Endothelial cell of umbilical vein (primary cell): ENCODE results near the gene LYPD5. TPM values are rescaled to one million over a fixed set of nuclear protein-coding genes. Genes with fewer than 3 reads are reported as not detected.

Experiments used
- BruUV-seq: library from RNA; stranded (reverse); fragments of 400-500 nt; replicated peaks from 2 replicates; lab custom pipeline; 2021; lab: Mats Ljungman, UMichigan
- CTCF ChIA-PET: fragments of 300-600, 350-600 bp; sonication (Branson Sonifier 250); formaldehyde crosslinking; loops from one replicate; lab custom pipeline; 2021; ENCODE audit warnings: antibody characterized with exemption, inconsistent platforms; lab: Charles Lee
- POLR2A ChIA-PET: fragments of 300-600, 350-600 bp; sonication (Branson Sonifier 250); formaldehyde crosslinking; loops from one replicate; lab custom pipeline; 2021; ENCODE audit warnings: antibody characterized with exemption, inconsistent platforms; lab: Charles Lee
- DNase-seq: peaks from one replicate; pipeline ENCODE4 v3.0.0-alpha.2; 2011; ENCODE audit warnings: low read depth, low spot score
- FAIRE-seq: peaks from 2 replicates; lab custom pipeline; 2011; peaks lifted over from hg19 to GRCh38; lab: Jason Lieb, UNC
- H2AFZ ChIP-seq: 2 replicates; pipeline ENCODE4 v1.6.0; 2012; ENCODE audit warnings: low read depth, low read length, control low read depth, inconsistent platforms
- H3K27ac ChIP-seq: 2 replicates; pipeline ENCODE4 v1.5.1; 2011; ENCODE audit warnings: low read depth, mild to moderate bottlenecking, control low read depth, low read length, moderate library complexity; ENCODE audit not compliant: insufficient read depth
- H3K27me3 ChIP-seq, 2 experiments: 2 replicates each; pipeline versions ENCODE4 v1.6.0 to v1.6.1; 2011; ENCODE audit warnings: low read length in 2 of 2, mixed read lengths in 1 of 2; ENCODE audit not compliant: control insufficient read depth in 2 of 2, insufficient read depth in 2 of 2
- H3K36me3 ChIP-seq, 2 experiments: 2 replicates in 1 of 2; 3 replicates in 1 of 2; pipeline ENCODE4 v1.5.1; 2011; ENCODE audit warnings: low read length in 2 of 2, mild to moderate bottlenecking in 1 of 2, moderate library complexity in 1 of 2; ENCODE audit not compliant: control insufficient read depth in 2 of 2, insufficient read depth in 2 of 2; ENCODE audit errors: extremely low read depth in 1 of 2
- H3K4me1 ChIP-seq: 3 replicates; pipeline ENCODE4 v1.5.1; 2011; ENCODE audit warnings: mild to moderate bottlenecking, low read length; ENCODE audit not compliant: control insufficient read depth, insufficient read depth; ENCODE audit errors: extremely low read depth
- H3K4me2 ChIP-seq: 2 replicates; pipeline ENCODE4 v1.6.1; 2011; ENCODE audit warnings: low read length, control low read depth, mixed read lengths; ENCODE audit not compliant: insufficient read depth
- H3K4me3 ChIP-seq, 3 experiments: fragments of 200-600 bp in 1 of 3; sonication (generic), shearing (Covaris generic) in 1 of 3; replicated peaks in 1 of 3; 2 replicates each; pipeline ENCODE4 v1.5.1; 2011 to 2016; ENCODE audit warnings: control low read depth in 3 of 3, low read length in 3 of 3, mild to moderate bottlenecking in 2 of 3, inconsistent platforms in 1 of 3, low read depth in 1 of 3, moderate library complexity in 1 of 3; ENCODE audit not compliant: insufficient read depth in 1 of 3
- H3K79me2 ChIP-seq: 2 replicates; pipeline ENCODE4 v1.6.0; 2012; ENCODE audit warnings: low read length, inconsistent platforms; ENCODE audit not compliant: control insufficient read depth, insufficient read depth
- H3K9ac ChIP-seq: replicated peaks from 2 replicates; pipeline ENCODE3; 2011; ENCODE audit warnings: low read length, control low read depth; ENCODE audit not compliant: insufficient read depth; ENCODE audit errors: extremely low read depth
- H3K9me1 ChIP-seq: replicated peaks from 3 replicates; pipeline ENCODE4 v1.6.0; 2011; ENCODE audit warnings: mild to moderate bottlenecking, low read length; ENCODE audit not compliant: control insufficient read depth, insufficient read depth; ENCODE audit errors: extremely low read depth
- H3K9me3 ChIP-seq: replicated peaks from 2 replicates; pipeline ENCODE4 v1.5.1; 2012; ENCODE audit warnings: low read length, inconsistent platforms; ENCODE audit not compliant: control insufficient read depth, insufficient read depth
- H4K20me1 ChIP-seq: replicated peaks from 2 replicates; pipeline ENCODE3; 2011; ENCODE audit warnings: mild to moderate bottlenecking, low read length; ENCODE audit not compliant: control insufficient read depth, insufficient read depth; ENCODE audit errors: extremely low read depth
- EZH2 ChIP-seq: IDR thresholded peaks from 2 replicates; pipeline ENCODE4 v1.6.1; 2012; ENCODE audit warnings: borderline replicate concordance, low read depth, mild to moderate bottlenecking, moderate library complexity, low read length, inconsistent platforms; ENCODE audit not compliant: severe bottlenecking
- FOS ChIP-seq: IDR thresholded peaks from 2 replicates; pipeline ENCODE4 v1.6.1; 2011; ENCODE audit warnings: mild to moderate bottlenecking, low read length, moderate library complexity, borderline replicate concordance; ENCODE audit not compliant: insufficient read depth
- GATA2 ChIP-seq: IDR thresholded peaks from 2 replicates; pipeline ENCODE4 v1.7.0; 2011; ENCODE audit warnings: low read depth, mild to moderate bottlenecking, moderate library complexity, mixed read lengths, low read length; ENCODE audit not compliant: insufficient read length, insufficient read depth
- JUN ChIP-seq: IDR thresholded peaks from 2 replicates; pipeline ENCODE4 v1.6.1; 2011; ENCODE audit warnings: borderline replicate concordance, low read depth; ENCODE audit not compliant: insufficient read length, insufficient read depth
- MYC ChIP-seq: IDR thresholded peaks from one replicate; pipeline ENCODE4 v1.6.1; 2011; ENCODE audit warnings: mild to moderate bottlenecking, low read depth, low read length
- POLR2A ChIP-seq: IDR thresholded peaks from 2 replicates; pipeline ENCODE4 v1.6.1; 2012; ENCODE audit warnings: low read depth, mild to moderate bottlenecking, control low read depth, low read length
- POLR2AphosphoS5 ChIP-seq: IDR thresholded peaks from 2 replicates; pipeline ENCODE4 v1.6.1; 2012; ENCODE audit warnings: low read depth, mild to moderate bottlenecking, control low read depth, low read length, moderate library complexity; ENCODE audit not compliant: insufficient read depth
- dilution Hi-C: fragments of 300-500 bp; cut with MboI; formaldehyde crosslinking; loops from one replicate; pipeline ENCODE4 v1.15.0; 2019; ENCODE audit warnings: low sequenced_read_pairs; ENCODE audit not compliant: extremely low pct_ligation_motif_present
- intact Hi-C: fragments of 100-400 bp; cut with micrococcal nuclease; formaldehyde crosslinking; loops from one replicate; pipeline ENCODE4 v1.10.0; 2022
- polyA plus RNA-seq, 4 experiments: library from polyadenylated mRNA; depleted of rRNA in 3 of 4; stranded (reverse) in 3 of 4; unstranded in 1 of 4; fragments of >200 nt; gene quantifications; 2 replicates each; pipeline versions ENCODE4 v1.2.1 to v1.2.3, GENCODE V29; 2011 to 2012; ENCODE audit warnings: missing spikeins in 1 of 4
- total RNA-seq: library from RNA; stranded (reverse); gene quantifications from 2 replicates; pipeline ENCODE4 v1.2.3, GENCODE V29; 2021
- TF ChIP-seq, protein P1 (sequence below), 2 donors: IDR thresholded peaks; 1 replicate in 1 of 2; 2 replicates in 1 of 2; pipeline ENCODE4 v1.5.1; 2011; ENCODE audit warnings: low read length in 2 of 2, mild to moderate bottlenecking in 2 of 2, moderate library complexity in 2 of 2, control low read depth in 1 of 2, inconsistent platforms in 1 of 2, low read depth in 1 of 2; ENCODE audit not compliant: insufficient read depth in 1 of 2; ENCODE audit errors: extremely low read depth in 1 of 2
- TF ChIP-seq, protein P2 (sequence below): IDR thresholded peaks from 2 replicates; pipeline ENCODE4 v1.6.1; 2011; ENCODE audit not compliant: insufficient read depth, insufficient read length

Gene LYPD5
- total and polyA plus RNA-seq, 2 donors (not counting 3 experiments of a cell fraction or from before 2014, with no cell fraction given) = 0.28 TPM; not detected in 1

DNA sequence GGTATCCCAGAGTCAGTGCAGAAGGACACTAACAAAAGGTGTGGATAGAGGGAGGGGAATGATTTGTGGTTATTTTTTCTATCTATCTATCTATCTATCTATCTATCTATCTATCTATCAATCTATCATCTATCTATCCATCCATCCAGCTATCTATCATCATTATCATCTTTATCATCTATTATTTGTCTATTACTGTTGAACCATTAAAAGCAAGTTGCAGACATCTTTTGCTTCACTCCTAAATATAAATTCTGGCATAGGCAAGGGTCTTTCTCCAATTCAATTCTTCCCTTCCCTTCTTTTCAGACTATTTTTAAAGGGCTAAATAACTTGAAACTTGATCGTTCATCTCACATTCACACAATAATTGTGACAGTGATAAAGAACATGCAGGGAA is 10.0 kb upstream of the LYPD5 start:
- ChIA-PET POLR2A (no interaction called here), CTCF (interaction anchor here (1.6 kb wide), 1 partner anchor 67 kb away, joined by 5 read pairs; no protein-coding TSS in a partner anchor)
- no peak for DNase-seq
- intact Hi-C loops (no loop called here), dilution Hi-C loops (no loop called here)
- Histone ChIP-seq H4K20me1 (no peaks in the 10 kb centered on the region), H3K79me2 (no peaks in the 10 kb centered on the region), H3K4me2 (no peak overlapping the region), H3K27me3 (no peaks in the 10 kb centered on the region), H3K9me1 (no peaks in the 10 kb centered on the region), H3K27ac (no peak overlapping the region), H3K9ac (no peak overlapping the region), H3K4me3 (no peak overlapping the region), H3K36me3 (no peaks in the 10 kb centered on the region), H3K4me1 (no peaks in the 10 kb centered on the region), H3K9me3 (no peaks in the 10 kb centered on the region), H2AFZ (no peak overlapping the region)
- no TSS peak for BruUV-seq
- no peak for FAIRE-seq
- no peak for TF ChIP-seq POLR2AphosphoS5
- TF ChIP-seq MYC = no peak
- TF ChIP-seq EZH2 = no peak
- TF ChIP-seq GATA2 = no peak
- no peak for TF ChIP-seq JUN
- TF ChIP-seq, protein P1, sequence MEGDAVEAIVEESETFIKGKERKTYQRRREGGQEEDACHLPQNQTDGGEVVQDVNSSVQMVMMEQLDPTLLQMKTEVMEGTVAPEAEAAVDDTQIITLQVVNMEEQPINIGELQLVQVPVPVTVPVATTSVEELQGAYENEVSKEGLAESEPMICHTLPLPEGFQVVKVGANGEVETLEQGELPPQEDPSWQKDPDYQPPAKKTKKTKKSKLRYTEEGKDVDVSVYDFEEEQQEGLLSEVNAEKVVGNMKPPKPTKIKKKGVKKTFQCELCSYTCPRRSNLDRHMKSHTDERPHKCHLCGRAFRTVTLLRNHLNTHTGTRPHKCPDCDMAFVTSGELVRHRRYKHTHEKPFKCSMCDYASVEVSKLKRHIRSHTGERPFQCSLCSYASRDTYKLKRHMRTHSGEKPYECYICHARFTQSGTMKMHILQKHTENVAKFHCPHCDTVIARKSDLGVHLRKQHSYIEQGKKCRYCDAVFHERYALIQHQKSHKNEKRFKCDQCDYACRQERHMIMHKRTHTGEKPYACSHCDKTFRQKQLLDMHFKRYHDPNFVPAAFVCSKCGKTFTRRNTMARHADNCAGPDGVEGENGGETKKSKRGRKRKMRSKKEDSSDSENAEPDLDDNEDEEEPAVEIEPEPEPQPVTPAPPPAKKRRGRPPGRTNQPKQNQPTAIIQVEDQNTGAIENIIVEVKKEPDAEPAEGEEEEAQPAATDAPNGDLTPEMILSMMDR (IDR thresholded peaks at IDR 0.05; ENCODE audit: extremely low read depth in 1 of 2, insufficient read depth in 1 of 2, low read depth in 1 of 2, low read length in 2 of 2) = no peak
- TF ChIP-seq POLR2A = no peak
- TF ChIP-seq, protein P2, sequence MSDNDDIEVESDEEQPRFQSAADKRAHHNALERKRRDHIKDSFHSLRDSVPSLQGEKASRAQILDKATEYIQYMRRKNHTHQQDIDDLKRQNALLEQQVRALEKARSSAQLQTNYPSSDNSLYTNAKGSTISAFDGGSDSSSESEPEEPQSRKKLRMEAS = no peak
- TF ChIP-seq FOS = no peak
